ENCODE results near the gene MRPS27.

MRPS27 gene

DNA sequence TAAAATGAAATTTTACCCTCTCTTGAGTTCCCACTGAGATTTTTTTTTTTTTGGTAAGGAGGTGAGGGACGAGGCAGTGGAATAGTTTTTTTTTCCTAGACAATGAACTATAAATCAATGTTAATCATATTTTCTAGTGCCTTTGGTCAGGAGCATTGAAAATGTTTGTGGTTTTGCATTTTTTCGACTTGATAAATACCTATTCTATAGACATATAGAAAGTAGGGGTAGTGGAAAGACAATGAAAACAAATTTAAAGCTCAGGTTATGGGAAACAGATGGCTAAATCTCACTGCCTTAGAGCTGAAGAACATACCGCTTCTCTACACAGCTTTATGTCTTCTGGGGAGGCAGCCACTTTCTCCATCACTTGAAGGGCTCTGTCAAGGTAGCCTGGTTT, 94.3 kb downstream of the MRPS27 start:
- no peak for DNase-seq

DNA sequence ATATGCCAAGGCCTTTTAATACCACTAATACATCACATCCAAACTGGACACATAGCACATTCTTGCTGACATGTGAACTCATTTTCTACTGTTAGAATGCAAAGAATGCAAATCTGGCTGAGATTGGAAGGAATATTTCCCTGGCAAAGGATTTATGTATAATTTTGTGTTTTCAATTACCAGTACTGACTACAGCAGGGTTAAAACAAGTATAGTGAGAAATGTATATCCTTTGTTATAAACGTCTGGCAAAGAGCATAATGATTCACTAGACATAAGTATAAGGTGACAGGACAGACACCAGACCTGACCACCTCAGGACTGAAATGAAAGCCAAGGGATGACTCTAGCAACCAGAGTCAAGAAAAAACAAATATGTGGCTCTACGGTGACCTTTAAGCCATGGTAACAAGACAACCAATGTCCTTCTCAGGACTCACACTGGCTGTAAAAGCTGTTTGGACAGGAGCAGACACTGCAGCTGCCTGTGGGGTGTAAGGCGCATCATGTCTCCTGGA, 95.0 kb downstream of the MRPS27 start:
- DNase-seq, result no peak

DNA sequence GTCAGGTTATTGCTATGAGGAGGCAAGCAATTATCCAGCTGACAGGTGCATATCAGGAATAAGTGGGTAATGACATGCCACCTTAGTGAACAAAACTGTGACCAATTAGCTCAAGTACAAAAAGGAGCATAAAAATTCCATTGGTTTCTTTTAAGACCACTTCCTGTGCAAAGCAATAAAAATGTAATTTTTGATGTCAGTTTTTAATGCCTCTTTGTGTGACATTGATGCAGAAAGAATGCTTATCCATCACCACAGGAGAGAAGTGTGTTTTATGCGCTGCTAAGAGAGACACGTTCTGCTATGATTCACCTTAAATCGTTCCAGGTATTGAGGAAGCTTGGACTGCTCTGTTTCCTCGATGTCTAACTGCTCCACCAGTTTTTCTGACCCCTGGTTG, 96.7 kb downstream of the MRPS27 start:
- DNase-seq, result no peak

DNA sequence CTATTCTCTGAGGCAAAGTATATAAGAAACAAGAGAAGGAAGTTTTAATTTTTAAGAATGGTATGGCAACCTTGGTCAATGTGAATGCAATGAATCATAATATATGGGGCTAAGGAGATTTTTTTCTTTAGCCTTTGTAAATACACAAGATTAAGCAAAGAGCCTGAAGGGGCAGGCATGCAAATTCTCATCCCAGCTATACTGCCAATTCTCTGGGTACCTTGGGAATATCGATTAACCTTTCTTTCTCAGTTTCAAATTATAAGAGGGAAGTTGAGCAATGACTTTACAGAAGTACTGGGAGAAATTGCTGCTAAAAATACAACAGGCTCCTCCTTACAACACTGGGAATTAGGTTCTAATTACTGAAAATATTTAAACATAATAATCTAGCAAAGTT, 97.5 kb downstream of the MRPS27 start:
- DNase-seq, result no peak

DNA sequence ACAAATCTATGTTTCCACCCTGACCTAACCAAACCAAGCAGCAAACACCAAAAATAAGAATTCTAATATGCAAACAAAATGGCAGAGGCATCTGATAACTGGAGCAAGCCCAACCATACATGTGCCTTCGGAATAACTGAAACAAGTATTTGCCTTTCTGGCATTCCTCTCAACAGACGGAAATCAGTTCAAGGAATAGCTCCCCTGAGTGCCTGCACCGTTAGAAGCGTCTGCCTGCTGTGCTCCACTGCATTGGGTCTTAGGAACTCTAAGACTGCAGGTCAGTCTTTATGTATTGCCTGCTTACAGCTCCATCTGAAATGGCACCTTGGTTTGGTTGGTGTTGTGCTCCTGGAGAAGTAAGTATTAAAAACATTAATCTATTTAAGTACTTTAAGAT, 98.5 kb downstream of the MRPS27 start:
- DNase-seq, result no peak

DNA sequence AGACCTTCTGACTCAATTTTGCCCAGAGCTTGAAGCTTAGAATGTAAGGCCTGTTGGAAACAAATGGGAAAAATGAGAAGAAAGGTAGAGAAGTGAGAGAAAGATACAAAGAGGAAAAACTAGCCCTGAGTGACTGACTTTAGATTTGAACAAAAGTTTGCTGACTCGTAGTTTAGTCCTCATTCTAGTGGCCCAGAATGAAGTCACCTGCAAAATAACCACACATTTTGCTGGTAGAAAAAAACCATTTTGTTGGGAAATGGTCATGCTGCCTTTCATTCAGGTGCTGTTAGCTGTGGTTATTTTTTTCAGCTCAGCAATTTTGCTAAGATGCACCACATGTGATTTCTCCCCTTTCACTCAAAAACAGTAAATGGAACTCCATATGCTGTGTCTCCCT, 98.9 kb downstream of the MRPS27 start:
- DNase-seq, result no peak

DNA sequence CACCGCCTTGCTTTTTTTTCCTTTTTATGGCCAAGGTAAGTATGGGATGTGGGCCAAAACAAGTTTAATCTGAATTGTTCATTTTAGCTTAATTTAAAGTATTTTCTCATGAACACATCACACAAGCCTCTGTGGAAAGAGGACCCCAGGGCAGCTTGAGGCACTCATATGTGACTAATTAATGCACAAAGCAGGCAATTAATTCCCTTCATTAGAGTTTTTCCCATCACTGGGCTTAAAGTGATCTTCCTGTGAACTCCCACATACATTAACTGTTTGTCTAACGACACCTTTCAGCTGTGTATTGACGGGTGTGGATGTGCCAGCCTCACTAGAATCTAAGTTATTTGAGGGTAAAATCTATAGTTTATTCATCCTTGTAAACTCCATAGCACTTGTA, 103.3 kb downstream of the MRPS27 start:
- no peak for DNase-seq

DNA sequence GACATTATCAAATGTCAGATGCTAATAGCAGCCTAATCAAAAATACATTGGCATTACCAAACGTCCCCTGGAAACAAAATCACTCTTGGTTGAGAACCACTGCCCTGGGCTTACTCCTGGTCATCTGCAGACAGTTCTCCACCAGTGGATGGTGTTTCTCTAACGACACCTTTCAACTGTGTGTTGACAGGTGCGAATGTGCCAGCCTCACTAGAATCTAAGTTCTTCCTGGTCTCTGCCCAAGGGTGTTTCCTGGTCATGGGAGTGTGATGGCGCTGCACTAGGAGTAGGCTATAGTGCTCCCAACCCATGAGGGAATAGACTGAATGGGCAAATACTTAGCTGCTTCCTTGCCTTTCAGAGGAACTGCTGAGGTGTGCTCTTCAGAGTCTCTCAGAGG, 105.9 kb downstream of the MRPS27 start:
- DNase-seq, result no peak

DNA sequence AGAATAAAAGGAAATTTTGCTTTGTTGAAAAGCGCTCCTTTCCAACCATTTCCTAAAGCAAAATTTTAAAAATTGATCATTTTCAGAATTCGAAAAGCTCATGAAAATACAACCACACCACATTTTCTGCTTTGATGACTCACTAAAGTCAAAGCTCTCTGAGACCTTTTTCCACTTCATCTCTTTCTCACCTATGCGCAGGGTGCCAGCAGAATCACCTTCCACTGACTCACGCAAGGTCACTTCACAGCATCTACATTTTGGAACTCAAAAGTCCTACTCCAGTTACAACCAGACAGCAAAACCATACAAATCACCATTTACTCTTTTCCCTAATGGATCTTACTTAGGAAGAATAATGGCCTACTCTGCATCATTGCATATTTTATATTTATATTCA, 106.6 kb downstream of the MRPS27 start:
- no peak for DNase-seq

DNA sequence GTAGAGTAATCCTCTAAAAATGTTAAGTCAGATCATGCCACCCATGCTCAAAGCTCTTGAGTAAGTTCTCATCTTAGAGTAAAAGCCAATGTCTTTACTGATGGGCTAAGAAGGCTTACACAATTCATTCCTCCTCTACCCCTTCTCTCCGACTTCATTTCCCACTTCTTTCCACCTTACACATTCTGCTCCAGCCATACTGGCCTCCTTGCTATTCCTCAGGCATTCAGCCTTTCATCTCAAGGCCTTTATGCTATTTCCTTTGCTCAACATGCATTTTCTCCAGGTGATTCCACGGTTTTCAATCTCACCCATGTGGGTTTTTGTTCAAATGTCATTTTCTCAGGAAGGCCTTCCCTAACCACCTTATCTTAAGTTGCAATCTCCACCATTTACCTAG, 107.9 kb downstream of the MRPS27 start:
- no peak for DNase-seq

DNA sequence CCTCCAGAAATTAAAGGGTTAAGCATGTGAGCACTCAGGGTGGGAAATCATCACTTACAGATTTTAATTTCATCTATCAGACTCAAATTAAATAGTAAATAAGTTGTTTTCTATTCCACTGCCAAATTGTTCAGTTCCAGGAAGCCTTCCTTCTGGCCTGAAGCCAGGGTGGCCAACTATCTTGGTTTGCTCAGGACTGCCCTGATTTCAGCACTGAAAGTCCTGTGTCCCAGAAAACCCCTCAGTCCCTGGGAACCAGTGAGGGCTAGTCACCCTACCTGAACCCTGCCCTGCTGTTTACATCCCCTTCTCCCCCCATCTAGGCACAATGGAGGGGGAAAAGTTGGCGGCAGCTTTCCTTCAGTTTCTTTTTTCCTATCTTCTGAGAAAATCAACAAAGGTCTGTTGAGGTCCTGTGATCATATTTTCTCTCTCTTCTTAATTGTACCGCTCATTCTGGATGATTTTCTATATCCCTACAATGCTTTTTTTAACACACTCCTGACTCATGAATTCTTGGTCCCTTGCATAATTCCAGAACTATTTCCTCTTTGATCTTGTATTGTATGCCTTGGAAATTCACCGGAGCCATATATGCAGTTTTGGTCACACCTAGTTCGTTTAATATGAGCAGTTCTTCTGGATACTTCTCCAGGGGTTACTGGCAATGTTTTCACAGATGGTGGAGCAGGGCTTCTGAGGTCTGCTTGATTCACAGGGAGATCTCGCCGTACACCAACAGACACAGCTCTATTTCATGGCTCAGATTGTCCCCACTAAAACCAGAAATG, 109.0 kb downstream of the MRPS27 start:
- no peak for DNase-seq

DNA sequence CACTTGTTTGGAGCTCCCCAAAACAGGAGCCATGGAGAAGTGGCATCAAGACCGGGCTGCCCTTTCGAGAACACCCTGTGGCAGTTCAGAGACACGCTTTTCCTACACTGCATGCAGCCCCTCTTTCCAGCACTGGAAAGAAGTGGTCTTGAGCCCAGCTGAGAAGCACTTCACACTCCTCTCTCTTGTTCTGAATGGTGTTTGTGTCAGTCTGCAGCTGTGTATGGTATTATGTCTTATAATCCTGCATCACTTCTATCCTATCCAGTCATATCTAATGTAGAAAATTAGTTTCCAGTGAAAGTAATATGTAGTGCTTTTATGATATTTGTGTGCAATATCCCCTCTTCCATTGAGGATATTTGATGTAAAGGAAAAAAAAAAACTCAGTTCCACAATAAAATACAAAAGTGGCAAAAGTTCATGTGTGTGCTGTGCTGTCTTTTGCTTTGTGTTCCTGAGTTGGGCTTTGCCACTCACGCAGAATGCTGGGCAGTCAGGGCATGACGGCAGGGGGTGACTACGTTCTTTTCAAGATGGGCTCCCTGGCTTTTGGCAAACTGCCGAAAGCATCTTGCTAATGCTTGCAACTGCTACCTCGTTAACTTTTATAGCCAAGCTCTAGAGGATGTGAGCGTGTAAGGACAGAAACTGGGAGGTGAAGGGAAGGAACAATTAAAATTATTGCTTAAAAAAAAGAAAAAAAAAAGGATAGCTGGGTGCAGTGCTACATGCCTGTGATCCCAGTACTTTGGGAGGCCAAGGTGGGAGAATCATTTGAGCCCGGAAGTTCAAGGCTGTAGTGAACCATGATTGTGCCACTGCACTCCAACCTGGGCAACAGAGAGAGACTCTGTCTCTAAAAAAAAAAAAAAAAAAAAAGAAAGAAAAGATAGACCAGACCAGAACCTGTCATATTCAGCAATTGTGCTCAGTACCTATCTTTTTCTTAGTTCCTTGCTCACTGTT, 110.6 kb downstream of the MRPS27 start:
- no peak for DNase-seq

DNA sequence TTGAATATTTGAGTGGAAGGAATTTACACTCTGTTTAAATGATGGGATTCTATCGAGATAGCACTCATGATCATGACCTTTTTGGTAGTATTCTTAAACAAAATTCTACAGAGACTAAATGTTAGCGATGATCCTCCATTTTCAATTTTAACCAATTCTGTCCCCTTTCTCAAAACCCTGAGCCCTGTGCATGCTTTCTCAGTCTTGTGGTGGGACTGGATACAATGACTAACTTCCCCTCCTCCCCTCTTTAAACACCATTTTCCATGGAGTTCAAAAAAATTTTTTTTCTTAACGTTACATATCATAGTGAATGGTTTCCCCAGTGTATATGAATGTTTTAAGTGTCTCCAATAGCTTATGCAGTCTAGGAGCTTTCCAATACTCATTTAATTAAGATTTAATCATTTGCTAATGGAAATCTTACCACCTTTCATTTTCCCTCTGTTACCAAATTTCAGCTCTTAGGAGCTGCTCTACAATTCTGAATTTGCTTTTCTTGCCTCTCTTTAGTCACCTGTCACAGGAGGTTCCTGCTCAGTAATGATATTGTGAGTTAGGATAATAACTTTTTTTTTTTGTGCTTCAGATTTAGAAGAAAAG, 111.6 kb downstream of the MRPS27 start:
- no peak for DNase-seq

DNA sequence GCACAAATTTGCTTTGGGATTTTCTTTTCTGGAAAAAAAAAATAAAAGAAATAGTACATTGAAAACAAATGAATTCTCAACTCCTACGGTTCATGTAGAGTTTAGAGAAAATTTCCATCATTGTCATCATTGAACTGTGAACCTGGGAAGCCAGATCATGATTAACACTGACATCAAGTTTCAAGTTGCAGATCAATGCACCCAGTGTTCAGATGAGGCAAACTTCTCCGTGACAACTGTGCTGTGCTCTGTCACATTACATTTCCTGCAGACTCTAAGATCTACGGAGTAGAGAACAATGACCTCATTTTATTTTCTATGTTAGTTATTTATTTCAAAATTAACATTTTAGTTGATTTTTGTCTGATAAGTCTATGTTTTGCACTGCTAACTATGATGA, 113.0 kb downstream of the MRPS27 start:
- DNase-seq, result no peak

DNA sequence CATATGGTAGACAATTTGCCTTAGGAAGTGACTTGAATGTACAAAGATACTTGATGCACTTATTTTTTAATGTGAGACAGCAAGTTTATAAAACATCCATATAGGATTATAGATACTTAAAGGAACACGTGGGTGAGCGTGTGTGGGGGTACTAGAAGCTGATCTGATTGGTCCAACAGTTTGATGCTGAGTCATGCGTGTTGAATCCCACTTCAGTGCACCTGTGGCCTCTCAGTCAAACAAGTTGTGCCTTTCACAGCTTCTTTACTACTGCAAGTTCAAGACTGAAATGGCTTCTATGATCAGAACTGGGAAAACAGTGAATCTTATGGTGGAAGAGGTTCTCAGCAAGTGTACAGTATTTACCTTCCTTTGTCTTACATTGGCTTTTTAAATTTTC, 113.9 kb downstream of the MRPS27 start:
- DNase-seq, result no peak

DNA sequence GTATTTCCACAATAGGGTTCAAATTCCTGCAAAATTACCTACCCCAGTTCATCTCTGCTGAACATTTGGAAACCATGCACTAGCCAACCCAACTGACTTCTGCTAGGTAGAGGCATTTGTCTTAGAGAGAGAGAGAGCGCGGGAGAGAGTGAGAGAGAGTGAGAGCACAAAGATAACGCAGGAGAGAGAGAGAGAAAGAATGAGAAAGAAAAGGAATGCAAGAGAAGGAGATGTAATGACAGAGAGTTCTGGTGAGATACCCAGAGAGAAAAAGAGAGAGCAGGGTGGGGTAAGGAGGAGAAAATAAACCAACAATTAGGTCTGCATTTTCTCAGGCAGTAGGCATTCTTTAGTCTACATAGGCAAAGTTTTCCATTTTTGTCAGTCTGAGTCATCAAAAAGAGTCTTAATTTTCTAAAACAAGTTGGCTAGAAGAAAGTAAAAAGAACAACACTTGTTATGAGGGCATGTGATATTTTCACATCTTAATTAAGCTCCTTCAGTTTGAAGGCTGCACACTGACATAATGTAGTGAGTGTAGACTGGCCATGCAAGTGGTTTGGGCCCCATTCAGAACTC, 114.5 kb downstream of the MRPS27 start:
- DNase-seq, result no peak

DNA sequence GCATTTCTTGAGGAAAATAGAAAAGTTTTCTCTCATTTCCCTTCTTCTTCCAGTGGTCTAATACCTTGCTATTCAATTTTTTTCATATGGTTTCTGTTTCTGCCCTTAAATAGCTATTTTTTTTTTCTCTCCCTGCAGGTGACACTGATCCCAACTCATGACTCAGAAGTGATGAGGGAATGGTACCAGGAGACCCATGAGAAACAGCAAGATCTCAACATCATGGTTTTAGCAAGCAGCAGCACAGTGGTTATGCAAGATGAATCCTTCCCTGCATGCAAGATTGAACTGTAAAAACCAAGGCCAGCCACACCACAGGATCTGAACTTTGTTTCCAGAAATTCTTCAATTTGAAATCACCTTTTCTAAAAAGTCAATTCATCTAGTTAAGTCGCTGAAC, 115.1 kb downstream of the MRPS27 start:
- DNase-seq, result no peak

DNA sequence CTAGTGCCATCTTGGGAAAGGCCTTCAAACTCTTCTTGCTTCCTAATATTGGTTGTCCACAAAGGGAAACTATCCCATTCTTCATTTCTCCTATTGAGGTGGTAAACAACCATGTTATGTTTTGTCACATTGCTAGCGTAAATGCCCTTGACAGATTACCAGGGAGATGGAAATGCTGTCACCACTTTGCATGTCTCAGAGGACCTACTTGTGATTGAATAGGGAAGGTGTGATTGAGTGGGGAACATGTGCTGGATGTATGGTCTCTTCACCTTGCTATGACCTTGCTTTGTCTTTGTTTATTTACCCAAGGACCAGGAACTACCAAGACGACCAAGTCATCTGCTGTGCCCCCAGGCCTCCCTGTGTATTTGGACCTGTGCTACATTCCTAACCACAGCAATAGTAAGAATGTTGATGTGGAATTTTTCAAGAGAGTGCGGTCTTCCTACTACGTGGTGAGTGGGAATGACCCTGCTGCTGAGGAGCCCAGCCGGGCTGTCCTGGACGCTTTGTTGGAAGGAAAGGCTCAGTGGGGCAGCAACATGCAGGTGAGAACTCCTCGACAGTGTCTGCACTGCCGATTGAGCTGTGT, 116.7 kb downstream of the MRPS27 start:
- DNase-seq, result no peak

DNA sequence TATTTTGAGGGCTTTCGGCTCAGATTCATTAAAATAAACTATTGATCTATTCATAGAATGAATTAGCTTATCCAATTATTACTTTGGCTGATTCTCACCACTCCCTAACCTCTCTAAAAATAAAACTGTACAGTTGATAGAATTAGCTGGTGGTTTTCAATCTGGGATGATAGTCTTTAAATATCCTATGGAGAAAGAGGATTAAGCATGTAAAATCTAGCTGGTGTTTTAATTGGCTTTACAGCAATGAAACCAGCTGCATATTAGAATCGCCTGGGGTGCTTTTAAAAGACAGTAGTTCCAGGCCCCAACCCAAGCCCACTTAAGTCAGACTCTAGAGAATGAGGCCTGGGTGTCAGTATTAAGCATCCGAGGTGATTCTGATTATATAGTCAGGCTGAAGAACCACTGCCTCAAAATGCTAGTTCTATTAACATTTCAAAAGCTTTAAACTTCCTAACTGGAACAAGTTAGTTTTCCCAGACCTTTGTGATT, 117.7 kb downstream of the MRPS27 start:
- DNase-seq, result no peak

DNA sequence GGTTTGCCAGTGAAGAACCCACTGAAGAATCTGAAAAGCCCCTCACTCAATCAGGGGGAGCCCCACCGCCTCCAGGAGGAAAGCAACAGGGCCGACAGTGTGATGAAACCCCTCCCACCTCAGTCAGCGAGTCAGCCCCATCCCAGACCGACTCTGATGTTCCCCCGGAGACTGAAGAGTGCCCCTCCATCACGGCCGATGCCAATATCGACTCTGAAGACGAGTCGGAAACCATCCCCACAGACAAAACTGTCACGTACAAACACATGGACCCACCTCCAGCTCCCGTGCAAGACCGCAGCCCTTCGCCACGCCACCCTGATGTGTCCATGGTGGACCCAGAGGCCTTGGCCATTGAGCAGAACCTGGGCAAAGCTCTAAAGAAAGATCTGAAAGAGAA, 120.4 kb downstream of the MRPS27 start:
- no peak for DNase-seq

DNA sequence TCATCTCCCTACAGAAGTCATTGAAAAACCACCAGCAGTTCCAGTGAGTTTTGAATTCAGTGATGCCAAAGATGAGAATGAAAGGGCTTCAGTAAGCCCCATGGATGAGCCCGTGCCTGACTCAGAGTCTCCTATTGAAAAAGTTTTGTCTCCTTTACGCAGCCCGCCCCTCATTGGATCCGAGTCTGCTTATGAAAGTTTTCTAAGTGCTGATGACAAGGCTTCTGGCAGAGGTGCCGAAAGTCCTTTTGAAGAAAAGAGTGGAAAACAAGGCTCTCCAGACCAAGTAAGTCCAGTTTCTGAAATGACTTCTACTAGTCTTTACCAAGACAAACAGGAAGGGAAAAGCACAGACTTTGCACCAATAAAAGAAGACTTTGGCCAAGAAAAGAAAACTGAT, 122.6 kb downstream of the MRPS27 start:
- DNase-seq, result no peak

DNA sequence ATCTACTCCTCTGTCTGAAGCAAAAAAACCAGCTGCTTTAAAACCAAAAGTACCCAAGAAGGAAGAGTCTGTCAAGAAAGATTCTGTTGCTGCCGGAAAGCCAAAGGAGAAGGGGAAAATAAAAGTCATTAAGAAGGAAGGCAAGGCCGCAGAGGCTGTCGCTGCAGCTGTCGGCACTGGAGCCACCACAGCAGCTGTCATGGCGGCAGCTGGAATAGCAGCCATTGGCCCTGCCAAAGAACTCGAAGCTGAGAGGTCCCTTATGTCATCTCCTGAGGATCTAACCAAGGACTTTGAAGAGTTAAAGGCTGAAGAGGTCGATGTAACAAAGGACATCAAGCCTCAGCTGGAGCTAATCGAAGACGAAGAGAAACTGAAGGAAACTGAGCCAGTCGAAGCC, 124.5 kb downstream of the MRPS27 start:
- no peak for DNase-seq

DNA sequence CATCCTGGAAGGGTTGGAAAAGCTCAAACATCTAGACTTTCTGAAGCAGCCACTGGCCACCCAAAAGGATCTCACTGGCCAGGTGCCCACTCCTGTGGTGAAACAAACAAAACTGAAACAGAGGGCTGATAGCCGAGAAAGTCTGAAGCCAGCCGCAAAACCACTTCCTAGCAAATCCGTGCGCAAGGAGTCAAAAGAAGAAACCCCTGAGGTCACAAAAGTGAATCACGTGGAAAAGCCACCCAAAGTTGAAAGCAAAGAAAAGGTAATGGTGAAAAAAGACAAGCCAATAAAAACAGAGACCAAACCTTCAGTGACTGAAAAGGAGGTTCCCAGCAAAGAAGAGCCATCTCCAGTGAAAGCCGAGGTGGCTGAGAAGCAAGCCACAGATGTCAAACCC, 125.2 kb downstream of the MRPS27 start:
- no peak for DNase-seq
